Mesendoderm (in vitro differentiated cells): ENCODE data around the gene RALY.

Source experiments
- DNase-seq: peaks from one replicate; pipeline ENCODE4 v3.0.0; 2013
- H2AK5ac ChIP-seq: 2 replicates; pipeline ENCODE4 v1.6.1; 2013; ENCODE audit warnings: low read length, inconsistent platforms
- H2BK120ac ChIP-seq: 2 replicates; pipeline ENCODE4 v1.6.1; 2013; ENCODE audit warnings: low read depth, mild to moderate bottlenecking, low read length, moderate library complexity, mixed read lengths
- H2BK15ac ChIP-seq: replicated peaks from 2 replicates; pipeline ENCODE4 v1.6.1; 2013; ENCODE audit warnings: low read depth, mild to moderate bottlenecking, moderate library complexity
- H2BK5ac ChIP-seq: 2 replicates; pipeline ENCODE4 v1.6.1; 2013; ENCODE audit warnings: low read length, inconsistent platforms
- H3K18ac ChIP-seq: 2 replicates; pipeline ENCODE4 v1.6.1; 2013; ENCODE audit warnings: mild to moderate bottlenecking, low read length, mixed read lengths
- H3K23ac ChIP-seq: one replicate; pipeline ENCODE4 v1.6.1; 2013; ENCODE audit warnings: low read length
- H3K27ac ChIP-seq: 2 replicates; pipeline ENCODE4 v1.5.1; 2013; ENCODE audit warnings: low read depth, mild to moderate bottlenecking, inconsistent platforms, low read length, moderate library complexity
- H3K27me3 ChIP-seq: 2 replicates; pipeline ENCODE4 v1.6.1; 2013; ENCODE audit warnings: low read length, control low read depth, mild to moderate bottlenecking, inconsistent platforms; ENCODE audit not compliant: insufficient read depth, poor library complexity
- H3K36me3 ChIP-seq: 2 replicates; pipeline ENCODE4 v1.6.1; 2013; ENCODE audit warnings: low read length, inconsistent platforms; ENCODE audit not compliant: control insufficient read depth, insufficient read depth
- H3K4ac ChIP-seq: one replicate; pipeline ENCODE4 v1.6.1; 2013; ENCODE audit warnings: low read depth, mild to moderate bottlenecking, low read length, moderate library complexity
- H3K4me1 ChIP-seq: 2 replicates; pipeline ENCODE4 v1.6.1; 2013; ENCODE audit warnings: low read depth, low read length, inconsistent platforms; ENCODE audit not compliant: control insufficient read depth
- H3K4me2 ChIP-seq: 2 replicates; pipeline ENCODE4 v1.6.1; 2013; ENCODE audit warnings: low read length
- H3K4me3 ChIP-seq: 2 replicates; pipeline ENCODE4 v1.5.1; 2013; ENCODE audit warnings: mild to moderate bottlenecking, low read length
- H3K56ac ChIP-seq: one replicate; pipeline ENCODE4 v1.6.1; 2013; ENCODE audit warnings: low read length
- H3K79me1 ChIP-seq: 2 replicates; pipeline ENCODE4 v1.6.1; 2013; ENCODE audit warnings: low read length, inconsistent platforms
- H3K79me2 ChIP-seq: 2 replicates; pipeline ENCODE4 v1.6.1; 2013; ENCODE audit warnings: mild to moderate bottlenecking, low read length; ENCODE audit not compliant: control insufficient read depth, insufficient read depth
- H3K9ac ChIP-seq: 2 replicates; pipeline ENCODE4 v1.6.1; 2013; ENCODE audit warnings: low read length, inconsistent platforms
- H4K5ac ChIP-seq: one replicate; pipeline ENCODE4 v1.6.1; 2013; ENCODE audit warnings: low read length
- H4K8ac ChIP-seq: one replicate; pipeline ENCODE4 v1.6.1; 2013; ENCODE audit warnings: low read depth, mild to moderate bottlenecking, control low read depth, low read length, moderate library complexity
- WGBS: extraction: QIAGEN DNeasy Blood & Tissue Kit; methylation state at CpG from one replicate; pipeline ENCODE4 v1.1.7; 2013; ENCODE audit warnings: low lambda C conversion rate, missing lambda C conversion rate; ENCODE audit not compliant: insufficient coverage; ENCODE audit errors: extremely low coverage; 5-methylcytosine and 5-hydroxymethylcytosine counted together

The RALY gene

GRCh38 chr20:34040300-34040995, 46.7 kb downstream of the RALY start:
- H3K36me3 ChIP-seq, result no peaks in the 10 kb centered on the region
- no peak overlapping the region for H4K8ac ChIP-seq
- no CpG with 5 or more reads among the region's 9 CpGs for WGBS
- no peak overlapping the region for H3K4me3 ChIP-seq
- no peak overlapping the region for H3K27ac ChIP-seq
- no peak overlapping the region for H3K56ac ChIP-seq
- peaks cover 4% of the 10 kb centered on the region for H3K4me1 ChIP-seq
- no peak overlapping the region for H4K5ac ChIP-seq
- H3K79me2 ChIP-seq, result peaks cover 11% of the 10 kb centered on the region
- H3K79me1 ChIP-seq, result peaks cover 34% of the 10 kb centered on the region
- H2BK120ac ChIP-seq, result no peak overlapping the region
- no peaks in the 10 kb centered on the region for H3K27me3 ChIP-seq
- no peak overlapping the region for H2AK5ac ChIP-seq
- no peak overlapping the region for H3K23ac ChIP-seq
- no peak for DNase-seq
- H3K18ac ChIP-seq, result no peak overlapping the region
- H3K9ac ChIP-seq, result no peak overlapping the region
- no peak overlapping the region for H3K4ac ChIP-seq
- H2BK5ac ChIP-seq, result no peak overlapping the region
- H3K4me2 ChIP-seq, result no peak overlapping the region
- H2BK15ac ChIP-seq, result no peak overlapping the region

GRCh38 chr20:34041226-34041625, 47.5 kb downstream of the RALY start:
- Histone ChIP-seq H3K18ac (no peak overlapping the region), H3K4ac (no peak overlapping the region), H3K36me3 (no peaks in the 10 kb centered on the region), H3K23ac (no peak overlapping the region), H2BK5ac (no peak overlapping the region), H2AK5ac (no peak overlapping the region), H3K4me1 (peaks cover 9% of the 10 kb centered on the region), H3K4me2 (no peak overlapping the region), H4K5ac (no peak overlapping the region), H3K9ac (no peak overlapping the region), H3K56ac (no peak overlapping the region), H3K27ac (no peak overlapping the region), H3K79me2 (peaks cover 14% of the 10 kb centered on the region), H3K79me1 (peaks cover 34% of the 10 kb centered on the region), H2BK15ac (no peak overlapping the region), H4K8ac (no peak overlapping the region), H2BK120ac (no peak overlapping the region), H3K27me3 (no peaks in the 10 kb centered on the region), H3K4me3 (no peak overlapping the region)
- WGBS, result no CpG with 5 or more reads among the region's 4 CpGs
- no peak for DNase-seq

GRCh38 chr20:34042262-34042661, 48.6 kb downstream of the RALY start:
- no peak for DNase-seq
- no peak overlapping the region for H2BK15ac ChIP-seq

GRCh38 chr20:34043025-34043424, 49.3 kb downstream of the RALY start:
- DNase-seq, result no peak
- Histone ChIP-seq H3K79me1 (peaks cover 39% of the 10 kb centered on the region), H3K4me3 (no peak overlapping the region), H3K4me1 (peaks cover 7% of the 10 kb centered on the region), H2BK120ac (no peak overlapping the region), H3K23ac (no peak overlapping the region), H4K5ac (no peak overlapping the region), H2AK5ac (no peak overlapping the region), H3K18ac (no peak overlapping the region), H3K56ac (no peak overlapping the region), H3K27me3 (no peaks in the 10 kb centered on the region), H3K4ac (no peak overlapping the region), H2BK5ac (no peak overlapping the region), H4K8ac (no peak overlapping the region), H3K9ac (no peak overlapping the region), H3K79me2 (peaks cover 16% of the 10 kb centered on the region), H3K27ac (no peak overlapping the region), H3K4me2 (no peak overlapping the region), H3K36me3 (no peaks in the 10 kb centered on the region), H2BK15ac (no peak overlapping the region)

More at GRCh38 chr20:34042262-34042661, 48.6 kb downstream of the RALY start:
- H3K27me3 ChIP-seq, result no peaks in the 10 kb centered on the region
- H3K4ac ChIP-seq, result no peak overlapping the region
- H3K4me1 ChIP-seq, result peaks cover 7% of the 10 kb centered on the region
- H2AK5ac ChIP-seq, result no peak overlapping the region
- no peak overlapping the region for H3K18ac ChIP-seq
- H4K5ac ChIP-seq, result no peak overlapping the region
- no peak overlapping the region for H3K27ac ChIP-seq
- H3K79me2 ChIP-seq, result peaks cover 15% of the 10 kb centered on the region
- no peak overlapping the region for H2BK120ac ChIP-seq
- peaks cover 38% of the 10 kb centered on the region for H3K79me1 ChIP-seq
- H3K36me3 ChIP-seq, result no peaks in the 10 kb centered on the region
- H3K4me2 ChIP-seq, result no peak overlapping the region
- H3K23ac ChIP-seq, result no peak overlapping the region
- no peak overlapping the region for H2BK5ac ChIP-seq
- WGBS, result no CpG with 5 or more reads among the region's 4 CpGs
- H4K8ac ChIP-seq, result no peak overlapping the region
- H3K9ac ChIP-seq, result no peak overlapping the region
- no peak overlapping the region for H3K56ac ChIP-seq
- H3K4me3 ChIP-seq, result no peak overlapping the region

GRCh38 chr20:34045294-34045693, 51.6 kb downstream of the RALY start:
- no peak overlapping the region for H3K18ac ChIP-seq
- H4K8ac ChIP-seq, result no peak overlapping the region
- H3K79me1 ChIP-seq, result peaks cover 33% of the 10 kb centered on the region
- H2BK5ac ChIP-seq, result no peak overlapping the region
- H3K4me2 ChIP-seq, result no peak overlapping the region
- no peak overlapping the region for H3K4me3 ChIP-seq
- no peak overlapping the region for H3K56ac ChIP-seq
- H3K27me3 ChIP-seq, result no peaks in the 10 kb centered on the region
- H3K79me2 ChIP-seq, result peaks cover 19% of the 10 kb centered on the region
- no peaks in the 10 kb centered on the region for H3K36me3 ChIP-seq
- DNase-seq, result no peak
- no peak overlapping the region for H4K5ac ChIP-seq
- H3K27ac ChIP-seq, result no peak overlapping the region
- no peak overlapping the region for H3K23ac ChIP-seq
- no peak overlapping the region for H2AK5ac ChIP-seq
- WGBS, result no CpG with 5 or more reads among the region's 2 CpGs
- no peak overlapping the region for H2BK15ac ChIP-seq
- H3K9ac ChIP-seq, result no peak overlapping the region
- no peak overlapping the region for H3K4ac ChIP-seq
- peaks cover 7% of the 10 kb centered on the region for H3K4me1 ChIP-seq
- H2BK120ac ChIP-seq, result no peak overlapping the region
